Erythroblast (primary cell): Measurements from ENCODE around the gene SPC25.

Experiments used
- GATA1 ChIP-seq: IDR thresholded peaks from 2 replicates; pipeline ENCODE4 v1.6.1; 2011; ENCODE audit warnings: low read depth, mild to moderate bottlenecking, control low read depth, low read length, moderate library complexity
- POLR2A ChIP-seq: IDR thresholded peaks from 2 replicates; pipeline ENCODE4 v1.6.1; 2011; ENCODE audit warnings: mild to moderate bottlenecking, low read length

DNA sequence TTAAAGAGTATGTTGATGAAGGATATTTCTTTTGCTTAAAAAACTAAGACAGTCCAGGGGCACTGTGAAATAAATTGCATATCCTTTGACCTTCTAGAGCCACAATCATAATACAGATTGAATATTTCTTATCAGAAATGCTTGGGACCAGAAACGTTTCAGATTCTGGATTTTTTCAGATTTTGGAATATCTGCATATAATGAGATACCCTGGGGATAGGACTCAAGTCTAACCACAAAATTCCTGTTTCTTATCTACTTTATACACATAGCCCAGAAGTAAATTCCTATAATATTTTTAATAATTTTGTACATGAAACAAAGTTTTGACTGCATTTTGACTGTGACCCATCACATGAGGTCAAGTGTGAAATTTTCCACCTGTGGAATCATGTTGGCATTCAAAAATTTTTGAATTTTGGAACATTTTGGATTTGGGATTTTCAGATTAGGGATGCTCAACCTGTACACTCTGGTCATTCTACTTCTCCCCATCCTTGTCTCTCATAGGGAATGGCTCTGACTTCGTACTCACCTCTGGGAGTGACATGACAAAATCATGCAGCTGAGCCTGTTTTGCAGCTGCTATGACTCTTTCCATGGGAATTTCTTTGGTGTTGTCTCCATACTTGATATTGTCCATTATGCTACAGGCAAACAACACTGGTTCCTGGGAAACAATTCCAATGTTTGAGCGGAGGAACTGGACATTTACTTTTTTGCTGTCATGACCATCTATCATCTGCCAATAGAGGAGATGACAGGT lies 36.6 kb upstream of the SPC25 start:
- TF ChIP-seq POLR2A (no peak), GATA1 (no peak)
